Uterus (tissue), 2 donors: ENCODE results near the gene SEC61G.

Experiments used
- POLR2A ChIP-seq, 2 donors: fragments of 450-650 bp; IDR thresholded peaks; one replicate each; pipeline ENCODE4 v1.6.1; 2016; ENCODE audit warnings: antibody characterized with exemption in 2 of 2, mild to moderate bottlenecking in 1 of 2, moderate library complexity in 1 of 2
- TF ChIP-seq, protein P1 (sequence below), 4 experiments: fragments of 200-600 bp in 2 of 4; fragments of 450-650 bp in 2 of 4; sonication (generic) in 2 of 4; IDR thresholded peaks; one replicate each; pipeline ENCODE4 v1.5.1; 2016 to 2019; ENCODE audit warnings: antibody characterized with exemption in 4 of 4, mild to moderate bottlenecking in 2 of 4, moderate library complexity in 1 of 4

DNA sequence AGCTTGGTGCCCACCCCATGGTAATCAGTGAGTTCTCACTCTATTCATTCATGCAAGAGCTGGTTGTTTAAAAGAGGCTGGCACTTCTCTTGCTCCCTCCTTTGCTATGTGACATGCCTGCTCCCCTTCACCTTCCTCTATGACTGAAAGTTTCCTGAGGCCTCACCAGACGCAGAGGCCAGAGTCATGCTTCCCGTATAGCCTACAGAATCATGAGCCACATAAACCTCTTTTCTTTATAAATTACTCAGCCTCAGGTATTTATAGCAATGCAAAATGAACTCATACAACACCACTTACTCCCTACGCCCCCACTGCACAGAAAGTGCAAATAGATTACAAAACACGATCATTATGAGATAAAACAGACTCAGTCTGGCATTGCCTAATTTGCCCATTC lies 39.0 kb downstream of the SEC61G start:
- TF ChIP-seq, protein P1, sequence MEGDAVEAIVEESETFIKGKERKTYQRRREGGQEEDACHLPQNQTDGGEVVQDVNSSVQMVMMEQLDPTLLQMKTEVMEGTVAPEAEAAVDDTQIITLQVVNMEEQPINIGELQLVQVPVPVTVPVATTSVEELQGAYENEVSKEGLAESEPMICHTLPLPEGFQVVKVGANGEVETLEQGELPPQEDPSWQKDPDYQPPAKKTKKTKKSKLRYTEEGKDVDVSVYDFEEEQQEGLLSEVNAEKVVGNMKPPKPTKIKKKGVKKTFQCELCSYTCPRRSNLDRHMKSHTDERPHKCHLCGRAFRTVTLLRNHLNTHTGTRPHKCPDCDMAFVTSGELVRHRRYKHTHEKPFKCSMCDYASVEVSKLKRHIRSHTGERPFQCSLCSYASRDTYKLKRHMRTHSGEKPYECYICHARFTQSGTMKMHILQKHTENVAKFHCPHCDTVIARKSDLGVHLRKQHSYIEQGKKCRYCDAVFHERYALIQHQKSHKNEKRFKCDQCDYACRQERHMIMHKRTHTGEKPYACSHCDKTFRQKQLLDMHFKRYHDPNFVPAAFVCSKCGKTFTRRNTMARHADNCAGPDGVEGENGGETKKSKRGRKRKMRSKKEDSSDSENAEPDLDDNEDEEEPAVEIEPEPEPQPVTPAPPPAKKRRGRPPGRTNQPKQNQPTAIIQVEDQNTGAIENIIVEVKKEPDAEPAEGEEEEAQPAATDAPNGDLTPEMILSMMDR (IDR thresholded peaks at IDR 0.05) = no peak
- no peak for TF ChIP-seq POLR2A (IDR thresholded peaks at IDR 0.05)
